ENCODE data around the gene PCDH9. TPM values are rescaled to one million over a fixed set of nuclear protein-coding genes. Genes with fewer than 3 reads are reported as not detected.

The PCDH9 gene
- total and polyA plus RNA-seq, 12 donors: 2.9 to 32.0 (median 15.4) TPM

DNA sequence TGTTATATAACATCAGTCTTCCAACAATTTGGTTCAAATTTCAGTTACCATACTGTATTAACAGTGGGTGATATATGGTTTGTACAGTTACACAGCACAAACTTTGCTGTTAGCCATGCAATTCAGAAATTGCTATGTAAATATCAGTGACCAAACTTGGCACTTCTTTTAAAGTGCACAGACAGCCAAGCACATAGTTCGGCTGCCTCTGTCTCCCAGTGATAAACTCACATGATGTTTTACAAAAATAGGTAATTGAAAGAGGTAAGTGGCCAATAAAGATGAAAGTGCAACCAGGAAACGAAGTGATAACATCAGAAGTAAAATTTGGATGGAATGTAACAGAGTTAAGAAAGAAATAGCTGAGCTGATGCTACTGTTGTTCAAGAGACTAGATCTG, 143.9 kb downstream of the PCDH9 start:
- DNase-seq: no peak
- Histone ChIP-seq H3K4me1 (peaks cover 0 to 29% (median 12%) of the 10 kb centered on the region in 9 donors), H3K4me3 (no peak overlapping the region), H3K36me3 (no peaks in the 10 kb centered on the region), H3K27me3 (no peaks in the 10 kb centered on the region), H3K27ac (peak overlapping the region in 2 of 10 donors; percentile 2 to 13), H3K9me3 (no peaks in the 10 kb centered on the region)
- WGBS, 2 donors: 34 to 45% methylated on average over 2 of the region's 2 CpGs
- intact Hi-C loops (cut with DNase I): loop anchor here in 2 of 10 donors (5.0 kb wide), 2 partner anchors 46 to 56 kb away; no protein-coding TSS in a partner anchor
- TF ChIP-seq, protein P1, sequence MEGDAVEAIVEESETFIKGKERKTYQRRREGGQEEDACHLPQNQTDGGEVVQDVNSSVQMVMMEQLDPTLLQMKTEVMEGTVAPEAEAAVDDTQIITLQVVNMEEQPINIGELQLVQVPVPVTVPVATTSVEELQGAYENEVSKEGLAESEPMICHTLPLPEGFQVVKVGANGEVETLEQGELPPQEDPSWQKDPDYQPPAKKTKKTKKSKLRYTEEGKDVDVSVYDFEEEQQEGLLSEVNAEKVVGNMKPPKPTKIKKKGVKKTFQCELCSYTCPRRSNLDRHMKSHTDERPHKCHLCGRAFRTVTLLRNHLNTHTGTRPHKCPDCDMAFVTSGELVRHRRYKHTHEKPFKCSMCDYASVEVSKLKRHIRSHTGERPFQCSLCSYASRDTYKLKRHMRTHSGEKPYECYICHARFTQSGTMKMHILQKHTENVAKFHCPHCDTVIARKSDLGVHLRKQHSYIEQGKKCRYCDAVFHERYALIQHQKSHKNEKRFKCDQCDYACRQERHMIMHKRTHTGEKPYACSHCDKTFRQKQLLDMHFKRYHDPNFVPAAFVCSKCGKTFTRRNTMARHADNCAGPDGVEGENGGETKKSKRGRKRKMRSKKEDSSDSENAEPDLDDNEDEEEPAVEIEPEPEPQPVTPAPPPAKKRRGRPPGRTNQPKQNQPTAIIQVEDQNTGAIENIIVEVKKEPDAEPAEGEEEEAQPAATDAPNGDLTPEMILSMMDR (IDR thresholded peaks at IDR 0.05): no peak
- ATAC-seq: peak in 2 of 8 donors; percentile 38 to 54

DNA sequence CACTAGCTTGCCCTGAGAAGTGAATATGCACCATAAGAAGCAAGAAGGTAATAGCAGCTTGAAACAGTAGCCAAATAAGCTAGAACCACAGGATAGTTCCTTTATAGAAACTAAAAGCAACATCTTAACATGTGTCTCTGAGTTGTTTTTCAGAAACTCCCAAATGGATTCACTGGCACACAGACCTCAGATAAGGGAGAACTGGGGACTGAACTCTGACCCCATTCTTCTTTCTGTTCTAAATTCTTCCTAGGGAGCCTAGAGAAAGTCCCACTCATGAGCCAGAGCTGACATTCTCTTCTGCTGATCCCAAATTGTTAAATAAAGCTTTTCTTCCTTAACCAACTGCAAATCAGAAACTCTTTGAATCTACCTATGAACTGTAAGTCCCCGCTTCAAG, 146.1 kb downstream of the PCDH9 start:
- no peaks in the 10 kb centered on the region for H3K27me3 ChIP-seq
- ATAC-seq (peak in 6 of 8 donors; percentile 34 to 71 (median 58)), DNase-seq (no peak)
- H3K4me1 ChIP-seq: peaks cover 0 to 24% (median 5%) of the 10 kb centered on the region in 9 donors
- H3K9me3 ChIP-seq: no peaks in the 10 kb centered on the region
- H3K4me3 ChIP-seq: no peak overlapping the region
- WGBS, 2 donors: 85 to 100% methylated on average over 1 of the region's 1 CpG
- no peaks in the 10 kb centered on the region for H3K36me3 ChIP-seq
- intact Hi-C loops (cut with DNase I): loop anchor here in 1 of 10 donors (5.0 kb wide), 1 partner anchor 63 kb away; no protein-coding TSS in a partner anchor
- TF ChIP-seq, protein P1 (IDR thresholded peaks at IDR 0.05): no peak
- peak overlapping the region in 3 of 10 donors; percentile 34 to 52 (median 35) for H3K27ac ChIP-seq

GRCh38 chr13:67083519-67083918, 146.6 kb downstream of the PCDH9 start:
- peaks cover 0 to 24% (median 5%) of the 10 kb centered on the region in 9 donors for H3K4me1 ChIP-seq
- H3K27ac ChIP-seq: peak overlapping the region in 2 of 10 donors; percentile 35 to 52
- no peak overlapping the region for H3K4me3 ChIP-seq
- DNase-seq (no peak), ATAC-seq (no peak)
- intact Hi-C loops (cut with DNase I): loop anchor here in 1 of 10 donors (5.0 kb wide), 1 partner anchor 64 kb away; no protein-coding TSS in a partner anchor
- no peaks in the 10 kb centered on the region for H3K27me3 ChIP-seq
- H3K36me3 ChIP-seq: no peaks in the 10 kb centered on the region
- WGBS, 2 donors: 72 to 86% methylated on average over 2 of the region's 2 CpGs
- TF ChIP-seq, protein P1 (IDR thresholded peaks at IDR 0.05): no peak
- H3K9me3 ChIP-seq: no peaks in the 10 kb centered on the region

- Histone ChIP-seq H3K9me3 (no peaks in the 10 kb centered on the region), H3K4me3 (no peak overlapping the region), H3K27me3 (no peaks in the 10 kb centered on the region), H3K4me1 (peaks cover 0 to 12% (median 5%) of the 10 kb centered on the region in 9 donors), H3K36me3 (no peaks in the 10 kb centered on the region), H3K27ac (no peak overlapping the region)
- ATAC-seq (no peak), DNase-seq (no peak)
- TF ChIP-seq, protein P1 (IDR thresholded peaks at IDR 0.05): no peak
- whole genome bisulfite sequencing, 2 donors: 90 to 94% methylated on average over 2 of the region's 2 CpGs
- intact Hi-C loops (cut with DNase I): loop anchor here in 1 of 10 donors (5.0 kb wide), 1 partner anchor 67 kb away; no protein-coding TSS in a partner anchor
These were observed 149.8 kb downstream of the PCDH9 start for GRCh38 chr13:67080351-67080750.
